D721Med (cell line): ENCODE data around the gene TMEM178A.

Source experiments
- DNase-seq: peaks from one replicate; pipeline ENCODE4 v3.0.0; 2011; ENCODE audit warnings: low spot score; ENCODE audit not compliant: insufficient read length
- FAIRE-seq: peaks from 2 replicates; lab custom pipeline; 2011; peaks lifted over from hg19 to GRCh38; lab: Jason Lieb, UNC
- TF ChIP-seq, protein P1 (sequence below): IDR thresholded peaks from 2 replicates; pipeline ENCODE4 v1.5.1; 2012; ENCODE audit warnings: mild to moderate bottlenecking, control low read depth; ENCODE audit not compliant: insufficient read depth; ENCODE audit errors: missing control alignments

TMEM178A gene

GRCh38 chr2:39685126-39685525 lies 19.4 kb downstream of the TMEM178A start:
- TF ChIP-seq, protein P1, sequence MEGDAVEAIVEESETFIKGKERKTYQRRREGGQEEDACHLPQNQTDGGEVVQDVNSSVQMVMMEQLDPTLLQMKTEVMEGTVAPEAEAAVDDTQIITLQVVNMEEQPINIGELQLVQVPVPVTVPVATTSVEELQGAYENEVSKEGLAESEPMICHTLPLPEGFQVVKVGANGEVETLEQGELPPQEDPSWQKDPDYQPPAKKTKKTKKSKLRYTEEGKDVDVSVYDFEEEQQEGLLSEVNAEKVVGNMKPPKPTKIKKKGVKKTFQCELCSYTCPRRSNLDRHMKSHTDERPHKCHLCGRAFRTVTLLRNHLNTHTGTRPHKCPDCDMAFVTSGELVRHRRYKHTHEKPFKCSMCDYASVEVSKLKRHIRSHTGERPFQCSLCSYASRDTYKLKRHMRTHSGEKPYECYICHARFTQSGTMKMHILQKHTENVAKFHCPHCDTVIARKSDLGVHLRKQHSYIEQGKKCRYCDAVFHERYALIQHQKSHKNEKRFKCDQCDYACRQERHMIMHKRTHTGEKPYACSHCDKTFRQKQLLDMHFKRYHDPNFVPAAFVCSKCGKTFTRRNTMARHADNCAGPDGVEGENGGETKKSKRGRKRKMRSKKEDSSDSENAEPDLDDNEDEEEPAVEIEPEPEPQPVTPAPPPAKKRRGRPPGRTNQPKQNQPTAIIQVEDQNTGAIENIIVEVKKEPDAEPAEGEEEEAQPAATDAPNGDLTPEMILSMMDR = no peak
- FAIRE-seq (no peak), DNase-seq (no peak)

DNA sequence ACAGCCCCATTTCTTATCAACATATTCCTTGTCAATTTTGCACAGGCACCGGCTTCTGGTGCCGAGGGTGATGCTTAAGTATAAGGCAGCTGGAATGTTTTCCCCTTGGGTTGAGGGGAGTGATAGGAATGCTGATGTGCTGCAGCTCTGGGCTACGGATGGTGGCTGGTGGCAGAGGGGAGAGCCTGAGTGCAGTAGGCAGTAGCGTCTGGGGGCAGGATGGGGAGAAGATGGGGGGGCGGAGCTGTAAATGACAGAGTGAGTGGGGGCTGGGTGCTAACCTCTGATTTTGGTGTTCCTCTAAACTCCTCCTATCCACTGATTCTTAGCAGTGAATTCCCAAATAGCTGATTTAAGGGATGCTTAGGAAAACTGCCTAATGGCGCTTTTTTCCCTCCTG lies 20.7 kb downstream of the TMEM178A start:
- FAIRE-seq (no peak), DNase-seq (no peak)
- TF ChIP-seq, protein P1 = no peak

DNA sequence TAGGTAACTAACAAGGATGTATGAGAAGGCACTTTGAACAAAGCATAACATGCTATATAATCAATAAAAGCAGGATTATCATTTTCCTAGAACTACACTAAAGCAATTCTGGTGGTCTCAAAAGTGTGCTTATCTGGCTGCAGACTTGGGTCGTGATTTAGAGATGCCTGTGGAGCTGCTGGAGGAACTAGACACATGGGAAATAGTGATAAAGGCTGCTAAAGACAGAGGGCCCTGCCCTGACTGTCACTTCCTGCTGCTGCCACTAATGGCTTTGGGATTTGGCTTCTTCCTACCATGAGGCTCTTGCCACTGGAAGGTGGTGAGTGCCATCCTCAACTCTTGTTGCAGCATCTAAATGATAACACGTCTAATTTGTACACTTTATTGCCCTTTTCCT lies 22.5 kb downstream of the TMEM178A start:
- DNase-seq = no peak
- FAIRE-seq = no peak
- TF ChIP-seq, protein P1 = no peak

- no peak for FAIRE-seq
- no peak for DNase-seq
- TF ChIP-seq, protein P1 = no peak
Measured at GRCh38 chr2:39689272-39689841, 23.6 kb downstream of the TMEM178A start.

DNA sequence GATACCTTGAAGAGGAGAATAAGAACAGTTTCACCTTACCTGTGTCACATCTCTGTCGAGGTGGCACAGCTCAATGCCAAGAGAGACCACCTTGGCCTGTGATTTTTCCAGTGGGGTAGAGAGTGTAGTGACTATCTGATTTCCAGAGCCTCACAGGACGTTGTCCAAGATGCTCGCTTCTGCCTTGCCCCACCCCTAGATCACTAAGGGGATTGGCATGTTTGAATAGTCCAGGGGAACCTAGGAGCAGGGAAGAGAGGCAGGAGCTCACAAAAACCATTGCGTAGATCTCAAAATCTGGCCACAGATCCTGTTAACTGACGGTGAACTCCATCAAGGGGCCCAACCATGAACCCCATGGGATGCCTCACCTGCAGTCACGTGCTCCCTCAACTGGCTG lies 24.2 kb downstream of the TMEM178A start:
- DNase-seq = no peak
- TF ChIP-seq, protein P1 = no peak
- no peak for FAIRE-seq

DNA sequence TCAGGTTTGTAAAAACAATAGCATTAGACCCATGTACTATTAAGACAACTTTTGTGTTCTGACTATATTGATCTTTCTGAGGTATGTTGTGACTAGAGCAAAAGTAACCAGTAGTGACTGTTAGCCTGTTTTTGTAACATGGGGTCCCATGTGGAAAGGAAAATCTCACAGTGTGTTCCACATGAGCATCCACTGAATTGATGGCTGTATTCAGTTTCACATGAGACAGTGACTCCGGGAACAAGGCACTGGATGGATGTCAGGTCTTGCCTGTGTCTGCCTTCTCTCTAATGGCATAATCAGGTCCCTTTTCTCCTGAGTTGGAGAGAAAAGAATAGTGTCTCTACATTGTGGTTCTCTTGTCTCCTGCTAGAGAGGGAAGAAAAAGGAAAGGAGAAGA lies 27.5 kb downstream of the TMEM178A start:
- DNase-seq = no peak
- TF ChIP-seq, protein P1 = no peak
- FAIRE-seq = no peak

DNA sequence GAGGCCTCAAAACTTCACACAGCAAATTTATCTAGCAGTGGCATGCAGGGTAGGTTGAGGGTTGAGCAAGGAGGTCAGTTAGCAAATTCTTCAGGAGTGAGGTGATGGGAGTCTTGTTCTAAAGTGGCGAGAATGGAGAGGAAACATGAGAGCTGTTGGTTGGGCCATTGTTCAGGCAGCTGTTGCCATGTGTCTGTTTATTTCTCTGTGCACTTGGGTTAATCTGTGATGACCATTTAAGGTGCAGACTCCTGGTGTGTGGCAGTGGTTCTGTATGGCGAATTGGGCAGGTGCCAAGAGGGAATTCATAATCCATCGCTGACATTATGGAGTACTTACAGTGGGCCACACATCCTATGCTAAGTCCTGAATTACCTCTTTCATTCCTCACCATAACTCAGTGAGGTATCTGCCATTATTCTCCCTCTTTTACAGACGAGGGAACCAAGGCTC lies 30.4 kb downstream of the TMEM178A start:
- TF ChIP-seq, protein P1 = no peak
- FAIRE-seq (no peak), DNase-seq (no peak)
